HG02885 (cell line): ENCODE results near the gene TFE3.

Experiments used
- ATAC-seq: cut with Tn5 transposase; IDR thresholded peaks from one replicate; pipeline ENCODE4 v1.9.1; 2021; ENCODE audit warnings: mild to moderate bottlenecking; ENCODE audit not compliant: unreplicated experiment, poor library complexity

TFE3 gene

GRCh38 chrX:49043220-49043986, at the start of gene TFE3:
TFE3 (minus strand) TSS chrX:49043357; CDS start chrX:49043226, 131 bp downstream.
- peak; percentile 92 for ATAC-seq

- no peak for ATAC-seq
These were observed 46.4 kb upstream of the TFE3 start for GRCh38 chrX:49089553-49089952.

GRCh38 chrX:49082271-49082871, 39.2 kb upstream of the TFE3 start:
- no peak for ATAC-seq

- ATAC-seq: peak; percentile 77
These were observed 36.6 kb upstream of the TFE3 start, which contains the start of gene WDR45 for GRCh38 chrX:49079489-49080428. WDR45 (minus strand) TSS chrX:49079887; CDS start chrX:49078095, 1,792 bp downstream.

GRCh38 chrX:49077941-49078340, 34.8 kb upstream of the TFE3 start:
- no peak for ATAC-seq

GRCh38 chrX:49075347-49075746, 32.2 kb upstream of the TFE3 start:
- no peak for ATAC-seq

- ATAC-seq: peak; percentile 92
These were observed 30.7 kb upstream of the TFE3 start, which contains the start of gene PRAF2 for GRCh38 chrX:49073601-49074575. PRAF2 (minus strand) TSS chrX:49074002; CDS start chrX:49073987, 15 bp downstream.

- ATAC-seq: no peak
These were observed 29.5 kb upstream of the TFE3 start for GRCh38 chrX:49072712-49073095.

GRCh38 chrX:49071877-49072711, 28.9 kb upstream of the TFE3 start:
- ATAC-seq: no peak

- no peak for ATAC-seq
These were observed 27.8 kb upstream of the TFE3 start for GRCh38 chrX:49070988-49071387.

- no peak for ATAC-seq
These were observed 25.9 kb upstream of the TFE3 start for GRCh38 chrX:49069038-49069437.

GRCh38 chrX:49067285-49068120, 24.3 kb upstream of the TFE3 start:
- ATAC-seq: no peak

- ATAC-seq: no peak
These were observed 23.5 kb upstream of the TFE3 start for GRCh38 chrX:49066690-49067089.

- no peak for ATAC-seq
These were observed 23.1 kb upstream of the TFE3 start for GRCh38 chrX:49066278-49066677.

GRCh38 chrX:49064735-49065134, 21.6 kb upstream of the TFE3 start:
- ATAC-seq: no peak

GRCh38 chrX:49064303-49064702, 21.1 kb upstream of the TFE3 start:
- ATAC-seq: no peak

- no peak for ATAC-seq
These were observed 20.6 kb upstream of the TFE3 start for GRCh38 chrX:49063715-49064114.

- no peak for ATAC-seq
These were observed 18.8 kb upstream of the TFE3 start for GRCh38 chrX:49061916-49062315.
